ENCODE measurements around the gene SLC39A11. TPM values are rescaled to one million over a fixed set of nuclear protein-coding genes. Genes with fewer than 3 reads are reported as not detected.

The SLC39A11 gene
- total RNA-seq, 2 donors from 2014 or later = 23.3 to 32.5 TPM

GRCh38 chr17:72631568-72631948 lies 460.9 kb downstream of the SLC39A11 start:
- Mint-ChIP-seq H3K4me1 (peaks cover 16% of the 10 kb centered on the region), H3K27me3 (peaks cover 4% of the 10 kb centered on the region), H3K27ac (no peak overlapping the region), H3K36me3 (ENCODE audit: low read depth) (no peaks in the 10 kb centered on the region), H3K4me3 (no peak overlapping the region)
- no peak for DNase-seq
- no peak for ATAC-seq
- no peaks in the 10 kb centered on the region for H3K9me3 ChIP-seq (ENCODE audit: control insufficient read depth, low read length, poor library complexity, severe bottlenecking)

DNA sequence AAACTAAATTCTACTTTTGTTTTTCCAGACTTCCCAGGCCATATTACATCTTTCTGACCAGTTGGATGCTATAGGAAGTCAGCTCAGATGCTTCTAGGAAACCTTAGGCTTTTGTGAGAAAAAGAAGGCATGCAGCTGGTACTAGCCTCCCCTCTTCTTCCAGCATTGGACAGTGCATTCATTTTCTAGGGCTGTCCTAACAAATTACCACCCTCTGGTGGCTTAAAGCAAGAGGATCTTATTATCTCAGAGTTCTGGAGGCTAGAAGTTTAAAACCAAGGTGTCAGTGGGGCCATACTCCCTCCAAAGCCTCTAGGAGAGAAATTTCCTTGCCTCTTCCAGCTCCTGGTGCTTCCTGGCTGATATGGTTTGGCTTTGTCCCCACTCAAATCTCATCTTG lies 467.8 kb downstream of the SLC39A11 start:
- H3K27me3 Mint-ChIP-seq = peaks cover 12% of the 10 kb centered on the region
- DNase-seq (no peak), ATAC-seq (no peak)
- no peak overlapping the region for H3K27ac Mint-ChIP-seq
- no peaks in the 10 kb centered on the region for H3K36me3 Mint-ChIP-seq (ENCODE audit: low read depth)
- no peaks in the 10 kb centered on the region for H3K9me3 ChIP-seq (ENCODE audit: control insufficient read depth, low read length, poor library complexity, severe bottlenecking)
- no peaks in the 10 kb centered on the region for H3K4me1 Mint-ChIP-seq
- H3K4me3 Mint-ChIP-seq = no peak overlapping the region

GRCh38 chr17:72624226-72624625 lies 468.3 kb downstream of the SLC39A11 start:
- H3K4me3 Mint-ChIP-seq = no peak overlapping the region
- peaks cover 12% of the 10 kb centered on the region for H3K27me3 Mint-ChIP-seq
- H3K36me3 Mint-ChIP-seq (ENCODE audit: low read depth) = no peaks in the 10 kb centered on the region
- no peak for DNase-seq
- peaks cover 3% of the 10 kb centered on the region for H3K4me1 Mint-ChIP-seq
- H3K27ac Mint-ChIP-seq = no peak overlapping the region
- ATAC-seq = no peak
- no peaks in the 10 kb centered on the region for H3K9me3 ChIP-seq (ENCODE audit: control insufficient read depth, low read length, poor library complexity, severe bottlenecking)

DNA sequence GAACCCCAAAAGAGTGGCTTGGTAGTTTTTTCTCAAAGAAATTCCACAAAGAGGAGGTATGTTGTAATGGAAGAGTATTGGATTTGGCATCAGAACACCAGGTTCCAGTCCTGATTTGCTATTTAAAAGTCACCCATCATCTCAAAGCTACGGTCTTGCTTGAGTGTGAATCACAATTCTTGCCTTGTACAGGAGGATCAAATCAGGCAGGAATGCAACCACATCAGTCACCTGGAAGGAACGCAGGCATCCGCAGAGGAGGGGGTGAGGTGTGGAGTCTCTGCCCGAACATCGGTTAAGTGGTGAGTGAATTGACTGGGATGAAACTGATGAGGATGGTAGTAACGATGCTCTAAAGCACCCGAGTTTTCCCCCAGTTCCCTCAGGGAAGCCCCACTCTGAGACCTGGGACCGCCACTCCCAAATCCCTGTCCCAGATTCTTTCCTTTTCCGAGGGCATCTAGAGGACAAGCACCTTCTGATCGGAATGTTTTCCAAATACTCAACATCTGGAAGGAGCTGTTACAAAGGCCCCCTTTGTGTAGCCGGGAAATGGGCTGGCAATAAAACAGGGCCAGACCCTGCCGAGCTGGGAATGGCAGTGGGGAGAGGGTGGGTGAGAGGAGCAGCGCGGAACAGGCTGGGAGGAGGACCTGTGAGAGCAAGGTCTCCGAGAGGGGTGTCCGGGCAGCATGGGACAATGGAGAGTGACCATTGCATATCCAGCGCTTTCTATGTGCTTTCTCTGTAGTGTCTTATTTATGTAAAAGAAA lies 469.6 kb downstream of the SLC39A11 start:
- Mint-ChIP-seq H3K36me3 (ENCODE audit: low read depth) (no peaks in the 10 kb centered on the region), H3K27me3 (peaks cover 10% of the 10 kb centered on the region), H3K27ac (no peak overlapping the region), H3K4me3 (no peak overlapping the region), H3K4me1 (peaks cover 12% of the 10 kb centered on the region)
- no peaks in the 10 kb centered on the region for H3K9me3 ChIP-seq (ENCODE audit: control insufficient read depth, low read length, poor library complexity, severe bottlenecking)
- DNase-seq (no peak), ATAC-seq (no peak)

DNA sequence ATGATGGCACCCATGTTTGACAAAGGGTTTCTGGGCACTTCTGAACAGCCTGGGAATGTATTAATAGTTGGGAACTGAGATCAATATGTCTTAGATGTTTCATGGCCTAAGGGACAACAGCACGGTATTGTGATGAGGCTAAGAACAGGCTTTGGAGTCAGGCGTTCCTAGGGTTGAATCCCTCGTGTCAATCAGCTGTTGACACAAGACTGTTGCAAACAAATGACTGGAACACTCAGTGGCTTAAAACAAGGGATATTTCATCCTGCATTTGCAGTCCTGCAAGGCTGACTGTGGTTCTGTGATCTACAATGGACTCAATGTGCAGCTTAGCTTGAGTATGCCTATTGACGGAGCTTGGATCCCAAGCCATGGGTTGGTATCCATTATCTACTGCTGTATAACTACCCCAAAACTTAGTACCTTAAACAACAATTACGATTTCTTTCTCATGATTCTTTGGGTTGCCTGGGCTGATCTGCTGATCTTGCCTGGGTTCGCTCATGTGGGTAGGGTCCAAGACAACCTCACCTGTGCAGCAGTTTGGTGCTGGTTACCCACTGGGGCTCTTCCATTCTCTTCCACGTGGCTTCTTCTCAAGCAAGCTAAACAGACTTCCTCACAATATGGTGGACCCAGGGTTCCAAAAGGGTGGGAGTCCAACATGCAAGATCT lies 472.4 kb downstream of the SLC39A11 start:
- H3K4me1 Mint-ChIP-seq = peaks cover 22% of the 10 kb centered on the region
- DNase-seq (no peak), ATAC-seq (no peak)
- peaks cover 11% of the 10 kb centered on the region for H3K27me3 Mint-ChIP-seq
- no peak overlapping the region for H3K4me3 Mint-ChIP-seq
- H3K9me3 ChIP-seq (ENCODE audit: control insufficient read depth, low read length, poor library complexity, severe bottlenecking) = no peaks in the 10 kb centered on the region
- no peaks in the 10 kb centered on the region for H3K36me3 Mint-ChIP-seq (ENCODE audit: low read depth)
- peak overlapping the region; percentile 96 for H3K27ac Mint-ChIP-seq

- peaks cover 16% of the 10 kb centered on the region for H3K27me3 Mint-ChIP-seq
- H3K4me1 Mint-ChIP-seq = peaks cover 25% of the 10 kb centered on the region
- peak overlapping the region; percentile 96 for H3K27ac Mint-ChIP-seq
- peak overlapping the region; percentile 90 for H3K4me3 Mint-ChIP-seq
- no peaks in the 10 kb centered on the region for H3K36me3 Mint-ChIP-seq (ENCODE audit: low read depth)
- ATAC-seq (peak; percentile 90), DNase-seq (peak in 2 of 3 donors; percentile 44 to 54)
- H3K9me3 ChIP-seq (ENCODE audit: control insufficient read depth, low read length, poor library complexity, severe bottlenecking) = no peaks in the 10 kb centered on the region
Observed at GRCh38 chr17:72618001-72618509, 474.4 kb downstream of the SLC39A11 start.

DNA sequence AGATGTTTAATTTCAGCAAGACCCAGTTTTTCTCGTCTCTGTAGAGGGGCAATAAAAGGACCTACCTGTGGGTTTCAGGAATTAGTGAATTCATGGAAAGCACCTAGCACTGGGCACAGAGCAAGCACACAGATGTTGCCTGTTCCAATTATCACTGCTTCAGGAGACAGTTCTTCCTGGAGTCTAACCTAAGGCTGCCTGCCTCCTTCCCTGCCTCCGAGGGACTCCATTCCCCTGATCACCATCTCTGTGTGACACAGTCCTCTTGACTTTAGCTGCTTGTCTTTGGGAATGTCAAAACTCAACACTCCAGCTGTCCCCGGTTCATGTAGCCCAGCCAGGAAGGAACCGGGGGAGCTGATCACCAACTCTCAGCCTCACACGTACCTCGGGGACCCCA lies 474.9 kb downstream of the SLC39A11 start:
- peak overlapping the region; percentile 96 for H3K27ac Mint-ChIP-seq

DNA sequence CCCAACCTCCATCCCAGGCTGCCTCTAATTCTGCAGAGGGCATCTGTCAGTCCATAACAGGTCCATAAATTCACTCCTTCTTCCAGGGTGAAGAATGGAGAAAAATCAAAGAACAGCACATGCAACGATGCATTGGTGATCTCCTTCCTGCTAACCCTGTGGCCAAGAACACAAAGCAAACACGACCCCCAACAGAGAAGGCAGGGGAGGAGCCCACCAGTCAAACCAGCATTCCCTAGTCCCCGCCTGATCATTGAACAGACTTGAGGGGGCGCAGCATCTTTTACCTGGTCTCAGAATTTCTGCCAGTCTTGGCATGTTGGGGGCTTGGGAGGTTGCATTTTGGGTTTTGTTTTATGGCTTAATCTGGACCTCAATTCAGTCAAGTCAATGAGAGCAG lies 476.0 kb downstream of the SLC39A11 start:
- Mint-ChIP-seq H3K27ac (peak overlapping the region; percentile 96), H3K4me3 (no peak overlapping the region), H3K27me3 (peaks cover 16% of the 10 kb centered on the region), H3K36me3 (ENCODE audit: low read depth) (peaks cover 2% of the 10 kb centered on the region), H3K4me1 (peaks cover 25% of the 10 kb centered on the region)
- ATAC-seq = no peak
- DNase-seq = no peak
- no peaks in the 10 kb centered on the region for H3K9me3 ChIP-seq (ENCODE audit: control insufficient read depth, low read length, poor library complexity, severe bottlenecking)

More for the DNA sequence above, 474.9 kb downstream of the SLC39A11 start:
- H3K36me3 Mint-ChIP-seq (ENCODE audit: low read depth) = no peaks in the 10 kb centered on the region
- no peak for ATAC-seq
- no peak for DNase-seq
- H3K27me3 Mint-ChIP-seq = peaks cover 16% of the 10 kb centered on the region
- no peaks in the 10 kb centered on the region for H3K9me3 ChIP-seq (ENCODE audit: control insufficient read depth, low read length, poor library complexity, severe bottlenecking)
- peak overlapping the region; percentile 90 for H3K4me3 Mint-ChIP-seq
- peaks cover 25% of the 10 kb centered on the region for H3K4me1 Mint-ChIP-seq

DNA sequence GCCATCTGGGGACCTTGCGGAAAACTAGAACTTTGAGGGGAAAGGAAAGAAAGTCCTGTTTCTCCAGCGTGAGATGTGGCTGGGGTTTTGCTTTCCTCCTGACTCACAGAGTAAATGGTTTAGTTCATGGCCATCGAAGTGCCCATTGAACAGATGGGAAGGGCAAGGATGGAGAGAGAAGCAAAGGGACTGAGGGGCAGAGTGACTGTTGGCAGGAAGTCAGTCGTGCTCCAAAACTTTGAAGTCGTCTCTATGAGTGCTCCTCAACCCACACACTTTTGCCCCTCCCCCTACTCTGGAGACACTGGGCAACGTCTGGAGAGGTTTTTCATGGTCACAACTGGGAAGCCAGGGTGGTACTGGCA lies 476.9 kb downstream of the SLC39A11 start:
- Mint-ChIP-seq H3K4me3 (no peak overlapping the region), H3K27ac (no peak overlapping the region), H3K4me1 (peaks cover 28% of the 10 kb centered on the region), H3K36me3 (ENCODE audit: low read depth) (peaks cover 2% of the 10 kb centered on the region), H3K27me3 (peaks cover 16% of the 10 kb centered on the region)
- no peaks in the 10 kb centered on the region for H3K9me3 ChIP-seq (ENCODE audit: control insufficient read depth, low read length, poor library complexity, severe bottlenecking)
- DNase-seq (no peak), ATAC-seq (no peak)

- H3K4me1 Mint-ChIP-seq = peaks cover 28% of the 10 kb centered on the region
- H3K9me3 ChIP-seq (ENCODE audit: control insufficient read depth, low read length, poor library complexity, severe bottlenecking) = no peaks in the 10 kb centered on the region
- H3K36me3 Mint-ChIP-seq (ENCODE audit: low read depth) = peaks cover 2% of the 10 kb centered on the region
- H3K4me3 Mint-ChIP-seq = no peak overlapping the region
- peaks cover 16% of the 10 kb centered on the region for H3K27me3 Mint-ChIP-seq
- no peak for DNase-seq
- no peak for ATAC-seq
- H3K27ac Mint-ChIP-seq = peak overlapping the region; percentile 39
Observed at GRCh38 chr17:72614871-72615626, 477.4 kb downstream of the SLC39A11 start.

GRCh38 chr17:72614476-72614870 lies 478.0 kb downstream of the SLC39A11 start:
- ATAC-seq (no peak), DNase-seq (no peak)
- Mint-ChIP-seq H3K27me3 (peaks cover 16% of the 10 kb centered on the region), H3K4me3 (no peak overlapping the region), H3K4me1 (peaks cover 27% of the 10 kb centered on the region), H3K36me3 (ENCODE audit: low read depth) (peaks cover 2% of the 10 kb centered on the region), H3K27ac (peak overlapping the region; percentile 39)
- H3K9me3 ChIP-seq (ENCODE audit: control insufficient read depth, low read length, poor library complexity, severe bottlenecking) = no peaks in the 10 kb centered on the region

GRCh38 chr17:72613806-72614292 lies 478.6 kb downstream of the SLC39A11 start:
- DNase-seq (no peak), ATAC-seq (no peak)
- Mint-ChIP-seq H3K27ac (no peak overlapping the region), H3K27me3 (peaks cover 16% of the 10 kb centered on the region), H3K4me1 (peaks cover 24% of the 10 kb centered on the region), H3K4me3 (no peak overlapping the region), H3K36me3 (ENCODE audit: low read depth) (peaks cover 2% of the 10 kb centered on the region)
- no peaks in the 10 kb centered on the region for H3K9me3 ChIP-seq (ENCODE audit: control insufficient read depth, low read length, poor library complexity, severe bottlenecking)

GRCh38 chr17:72613396-72613795 lies 479.1 kb downstream of the SLC39A11 start:
- peaks cover 2% of the 10 kb centered on the region for H3K36me3 Mint-ChIP-seq (ENCODE audit: low read depth)
- H3K4me1 Mint-ChIP-seq = peaks cover 21% of the 10 kb centered on the region
- no peak overlapping the region for H3K4me3 Mint-ChIP-seq
- DNase-seq (no peak), ATAC-seq (no peak)
- no peaks in the 10 kb centered on the region for H3K9me3 ChIP-seq (ENCODE audit: control insufficient read depth, low read length, poor library complexity, severe bottlenecking)
- peaks cover 16% of the 10 kb centered on the region for H3K27me3 Mint-ChIP-seq
- no peak overlapping the region for H3K27ac Mint-ChIP-seq
